Erythroblast (primary cell): ENCODE measurements around the gene MRPL44.
A peak's percentile ranks its signal among the peaks of the same experiment; 100 is the strongest.

ENCODE experiments used
- GATA1 ChIP-seq: IDR thresholded peaks from 2 replicates; pipeline ENCODE4 v1.6.1; 2011; ENCODE audit warnings: low read depth, mild to moderate bottlenecking, control low read depth, low read length, moderate library complexity
- POLR2A ChIP-seq: IDR thresholded peaks from 2 replicates; pipeline ENCODE4 v1.6.1; 2011; ENCODE audit warnings: mild to moderate bottlenecking, low read length

- TF ChIP-seq POLR2A (peak; percentile 83), GATA1 (no peak)
These were observed at the start of gene MRPL44 for GRCh38 chr2:223957092-223957851.
